Progenitor cell of endocrine pancreas (in vitro differentiated cells): ENCODE results near the gene LCN2. TPM values are rescaled to one million over a fixed set of nuclear protein-coding genes. Genes with fewer than 3 reads are reported as not detected.
"Not testable (repeated sequence)": the region's sequence is repeated elsewhere in the genome, so short reads cannot be mapped to it uniquely, and the experiment has no call there.

ENCODE experiments used
- DNase-seq: peaks from one replicate; pipeline ENCODE4 v3.0.0; 2021; ENCODE audit warnings: low spot score; ENCODE audit not compliant: unreplicated experiment
- H3K27ac Mint-ChIP-seq: 2 replicates; pipeline ENCODE4 v1.8.0; 2021; ENCODE audit warnings: mild to moderate bottlenecking, moderate library complexity, mixed read lengths
- H3K27me3 Mint-ChIP-seq: 2 replicates; pipeline ENCODE4 v1.8.0; 2021; ENCODE audit warnings: mixed read lengths
- H3K36me3 Mint-ChIP-seq: 2 replicates; pipeline ENCODE4 v1.8.0; 2022; ENCODE audit warnings: mixed read lengths; ENCODE audit not compliant: insufficient read depth
- H3K4me1 Mint-ChIP-seq: 2 replicates; pipeline ENCODE4 v1.8.0; 2021; ENCODE audit warnings: low read depth, mixed read lengths
- H3K4me3 Mint-ChIP-seq: 2 replicates; pipeline ENCODE4 v1.8.0; 2021; ENCODE audit warnings: low read depth, mild to moderate bottlenecking, moderate library complexity, mixed read lengths
- H3K9me3 Mint-ChIP-seq: 2 replicates; pipeline ENCODE4 v1.8.0; 2021; ENCODE audit warnings: low read depth, mixed read lengths
- total RNA-seq: library from RNA; stranded (reverse); gene quantifications from 2 replicates; pipeline ENCODE4 v1.2.1, GENCODE V29; 2021
- TF ChIP-seq, protein P1 (sequence below): fragments of 200-600 bp; sonication (generic); IDR thresholded peaks from one replicate; pipeline ENCODE4 v1.5.0; 2021; ENCODE audit warnings: antibody characterized with exemption, mild to moderate bottlenecking; ENCODE audit not compliant: unreplicated experiment

LCN2 gene
- total RNA-seq, 1 donor from 2014 or later, result not detected

- H3K27ac Mint-ChIP-seq, result no peak overlapping the region
- no peak overlapping the region for H3K4me3 Mint-ChIP-seq
- H3K36me3 Mint-ChIP-seq, result peaks cover 27% of the 10 kb centered on the region
Measured at GRCh38 chr9:128175726-128176125, 26.5 kb downstream of the LCN2 start.

DNA sequence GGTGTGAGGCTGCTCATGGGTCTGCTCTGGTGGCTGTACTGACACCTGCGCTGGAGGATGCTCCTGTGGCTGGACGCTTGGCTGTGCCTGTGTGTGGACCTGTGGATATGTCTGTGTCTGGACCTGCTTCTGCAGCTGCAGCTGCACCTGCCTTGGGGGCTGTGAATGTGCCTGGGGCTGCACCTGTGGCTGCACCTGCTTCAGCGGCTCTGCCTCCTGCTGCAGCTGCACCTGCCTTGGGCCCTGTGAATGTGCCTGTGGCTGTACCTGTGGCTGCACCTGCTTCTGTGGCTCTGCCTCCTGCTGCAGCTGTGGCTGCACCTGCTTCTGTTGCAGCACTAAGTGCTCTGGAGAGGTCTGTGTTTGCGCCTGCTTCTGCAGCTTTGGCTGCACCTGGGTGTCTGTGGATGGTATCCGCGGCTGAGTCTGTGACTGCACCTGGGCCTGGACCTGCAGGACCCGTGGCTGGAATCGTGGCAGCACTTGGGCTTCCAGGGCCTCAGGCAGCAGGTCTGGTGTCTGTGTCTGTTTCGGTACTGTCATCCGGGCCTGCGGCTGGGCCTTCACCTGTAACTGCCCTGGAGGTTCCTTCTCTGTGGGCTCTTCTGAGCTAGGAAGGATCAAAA is 29.7 kb downstream of the LCN2 start:
- H3K27me3 Mint-ChIP-seq, result no peaks in the 10 kb centered on the region
- H3K4me3 Mint-ChIP-seq, result no peak overlapping the region
- no peaks in the 10 kb centered on the region for H3K9me3 Mint-ChIP-seq
- DNase-seq, result no peak
- TF ChIP-seq, protein P1, sequence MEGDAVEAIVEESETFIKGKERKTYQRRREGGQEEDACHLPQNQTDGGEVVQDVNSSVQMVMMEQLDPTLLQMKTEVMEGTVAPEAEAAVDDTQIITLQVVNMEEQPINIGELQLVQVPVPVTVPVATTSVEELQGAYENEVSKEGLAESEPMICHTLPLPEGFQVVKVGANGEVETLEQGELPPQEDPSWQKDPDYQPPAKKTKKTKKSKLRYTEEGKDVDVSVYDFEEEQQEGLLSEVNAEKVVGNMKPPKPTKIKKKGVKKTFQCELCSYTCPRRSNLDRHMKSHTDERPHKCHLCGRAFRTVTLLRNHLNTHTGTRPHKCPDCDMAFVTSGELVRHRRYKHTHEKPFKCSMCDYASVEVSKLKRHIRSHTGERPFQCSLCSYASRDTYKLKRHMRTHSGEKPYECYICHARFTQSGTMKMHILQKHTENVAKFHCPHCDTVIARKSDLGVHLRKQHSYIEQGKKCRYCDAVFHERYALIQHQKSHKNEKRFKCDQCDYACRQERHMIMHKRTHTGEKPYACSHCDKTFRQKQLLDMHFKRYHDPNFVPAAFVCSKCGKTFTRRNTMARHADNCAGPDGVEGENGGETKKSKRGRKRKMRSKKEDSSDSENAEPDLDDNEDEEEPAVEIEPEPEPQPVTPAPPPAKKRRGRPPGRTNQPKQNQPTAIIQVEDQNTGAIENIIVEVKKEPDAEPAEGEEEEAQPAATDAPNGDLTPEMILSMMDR, result no peak
- H3K4me1 Mint-ChIP-seq, result no peaks in the 10 kb centered on the region
- H3K36me3 Mint-ChIP-seq, result peaks cover 39% of the 10 kb centered on the region
- H3K27ac Mint-ChIP-seq, result no peak overlapping the region

More at GRCh38 chr9:128175726-128176125, 26.5 kb downstream of the LCN2 start:
- TF ChIP-seq, protein P1, result no peak
- no peaks in the 10 kb centered on the region for H3K9me3 Mint-ChIP-seq
- H3K27me3 Mint-ChIP-seq, result no peaks in the 10 kb centered on the region
- no peaks in the 10 kb centered on the region for H3K4me1 Mint-ChIP-seq
- DNase-seq, result no peak

GRCh38 chr9:128180001-128180400 is 30.7 kb downstream of the LCN2 start:
- TF ChIP-seq, protein P1, result no peak
- Mint-ChIP-seq H3K9me3 (no peaks in the 10 kb centered on the region), H3K36me3 (peaks cover 39% of the 10 kb centered on the region), H3K27me3 (no peaks in the 10 kb centered on the region), H3K4me1 (no peaks in the 10 kb centered on the region), H3K27ac (no peak overlapping the region), H3K4me3 (no peak overlapping the region)
- DNase-seq, result no peak

DNA sequence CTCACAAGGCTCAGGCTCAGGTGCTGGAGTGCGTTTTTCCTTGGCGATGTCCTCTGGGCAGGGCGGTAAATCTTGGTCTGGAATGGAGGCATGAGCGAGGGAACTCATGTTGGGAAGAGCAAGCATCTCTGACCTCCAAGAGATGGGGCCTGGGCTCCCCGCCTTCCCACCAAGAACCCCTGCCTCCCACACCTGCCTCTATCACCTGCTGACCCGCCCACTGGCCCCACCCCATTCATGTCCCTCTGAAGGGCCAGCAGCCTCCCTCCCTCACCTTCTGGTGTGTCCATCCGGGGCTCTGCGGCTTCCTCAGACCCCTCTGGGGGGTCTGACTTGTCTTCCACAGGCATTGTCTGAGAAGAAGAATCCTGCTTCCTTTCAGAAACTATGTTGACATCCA is 31.2 kb downstream of the LCN2 start:
- H3K4me3 Mint-ChIP-seq, result no peak overlapping the region
- no peaks in the 10 kb centered on the region for H3K9me3 Mint-ChIP-seq
- DNase-seq, result no peak
- no peaks in the 10 kb centered on the region for H3K4me1 Mint-ChIP-seq
- H3K27ac Mint-ChIP-seq, result no peak overlapping the region
- H3K36me3 Mint-ChIP-seq, result peaks cover 35% of the 10 kb centered on the region
- TF ChIP-seq, protein P1, result no peak
- no peaks in the 10 kb centered on the region for H3K27me3 Mint-ChIP-seq

- H3K36me3 Mint-ChIP-seq, result peaks cover 38% of the 10 kb centered on the region
- DNase-seq, H3K27ac Mint-ChIP-seq, H3K4me1 Mint-ChIP-seq, H3K9me3 Mint-ChIP-seq, H3K27me3 Mint-ChIP-seq, H3K4me3 Mint-ChIP-seq: not testable (repeated sequence)
- TF ChIP-seq, protein P1, result peak; percentile 54
Measured at GRCh38 chr9:128181480-128181879, 32.2 kb downstream of the LCN2 start.
